Hepatocyte (in vitro differentiated cells): Measurements from ENCODE around the gene NELL2.

ENCODE experiments used
- EZH2 ChIP-seq: fragments of 200-600 bp; sonication (generic); IDR thresholded peaks from 2 replicates; pipeline ENCODE4 v1.6.1; 2016; ENCODE audit warnings: antibody characterized with exemption, mild to moderate bottlenecking, borderline replicate concordance
- TF ChIP-seq, protein P1 (sequence below): fragments of 200-600 bp; sonication (generic); IDR thresholded peaks from 2 replicates; pipeline ENCODE4 v1.5.1; 2016; ENCODE audit warnings: antibody characterized with exemption, mild to moderate bottlenecking; ENCODE audit not compliant: poor library complexity

DNA sequence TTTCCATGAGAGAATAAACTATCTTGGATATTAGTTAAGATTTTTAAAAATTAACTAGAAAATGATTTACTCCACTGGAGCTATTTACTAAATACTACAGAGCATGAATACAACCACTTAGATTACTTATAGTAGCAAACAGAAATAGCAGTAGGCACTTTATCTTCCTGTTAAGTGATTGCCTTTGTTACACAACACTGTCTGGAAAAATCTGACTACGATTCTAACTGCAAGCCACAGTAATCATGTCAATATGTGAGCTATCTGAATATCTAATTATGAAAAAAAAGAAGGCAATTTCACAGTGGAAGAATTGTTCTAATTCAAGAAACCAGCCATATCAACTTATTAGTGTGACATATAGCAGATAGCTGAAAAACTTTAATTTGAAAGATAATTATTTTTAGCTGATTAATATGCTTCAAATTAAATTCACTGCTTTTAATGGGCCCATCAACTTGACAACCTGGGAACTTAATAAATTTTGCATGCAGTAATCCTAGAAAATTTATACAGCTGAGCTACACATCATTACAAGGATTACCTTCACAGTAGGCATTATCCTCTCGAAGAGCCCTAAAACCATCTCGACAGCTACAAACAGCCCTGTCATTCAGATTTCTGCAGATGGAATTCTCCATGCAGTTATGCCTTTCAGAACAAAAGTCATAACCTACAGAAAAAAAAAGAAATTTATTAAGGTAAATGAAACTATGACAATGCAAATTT is 172.8 kb downstream of the NELL2 start:
- TF ChIP-seq, protein P1, sequence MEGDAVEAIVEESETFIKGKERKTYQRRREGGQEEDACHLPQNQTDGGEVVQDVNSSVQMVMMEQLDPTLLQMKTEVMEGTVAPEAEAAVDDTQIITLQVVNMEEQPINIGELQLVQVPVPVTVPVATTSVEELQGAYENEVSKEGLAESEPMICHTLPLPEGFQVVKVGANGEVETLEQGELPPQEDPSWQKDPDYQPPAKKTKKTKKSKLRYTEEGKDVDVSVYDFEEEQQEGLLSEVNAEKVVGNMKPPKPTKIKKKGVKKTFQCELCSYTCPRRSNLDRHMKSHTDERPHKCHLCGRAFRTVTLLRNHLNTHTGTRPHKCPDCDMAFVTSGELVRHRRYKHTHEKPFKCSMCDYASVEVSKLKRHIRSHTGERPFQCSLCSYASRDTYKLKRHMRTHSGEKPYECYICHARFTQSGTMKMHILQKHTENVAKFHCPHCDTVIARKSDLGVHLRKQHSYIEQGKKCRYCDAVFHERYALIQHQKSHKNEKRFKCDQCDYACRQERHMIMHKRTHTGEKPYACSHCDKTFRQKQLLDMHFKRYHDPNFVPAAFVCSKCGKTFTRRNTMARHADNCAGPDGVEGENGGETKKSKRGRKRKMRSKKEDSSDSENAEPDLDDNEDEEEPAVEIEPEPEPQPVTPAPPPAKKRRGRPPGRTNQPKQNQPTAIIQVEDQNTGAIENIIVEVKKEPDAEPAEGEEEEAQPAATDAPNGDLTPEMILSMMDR = no peak
- TF ChIP-seq EZH2 = no peak
